Measurements from ENCODE around the gene NAA10.

- no peak for TF ChIP-seq POLR2A (IDR thresholded peaks at IDR 0.05)
- TF ChIP-seq, protein P1, sequence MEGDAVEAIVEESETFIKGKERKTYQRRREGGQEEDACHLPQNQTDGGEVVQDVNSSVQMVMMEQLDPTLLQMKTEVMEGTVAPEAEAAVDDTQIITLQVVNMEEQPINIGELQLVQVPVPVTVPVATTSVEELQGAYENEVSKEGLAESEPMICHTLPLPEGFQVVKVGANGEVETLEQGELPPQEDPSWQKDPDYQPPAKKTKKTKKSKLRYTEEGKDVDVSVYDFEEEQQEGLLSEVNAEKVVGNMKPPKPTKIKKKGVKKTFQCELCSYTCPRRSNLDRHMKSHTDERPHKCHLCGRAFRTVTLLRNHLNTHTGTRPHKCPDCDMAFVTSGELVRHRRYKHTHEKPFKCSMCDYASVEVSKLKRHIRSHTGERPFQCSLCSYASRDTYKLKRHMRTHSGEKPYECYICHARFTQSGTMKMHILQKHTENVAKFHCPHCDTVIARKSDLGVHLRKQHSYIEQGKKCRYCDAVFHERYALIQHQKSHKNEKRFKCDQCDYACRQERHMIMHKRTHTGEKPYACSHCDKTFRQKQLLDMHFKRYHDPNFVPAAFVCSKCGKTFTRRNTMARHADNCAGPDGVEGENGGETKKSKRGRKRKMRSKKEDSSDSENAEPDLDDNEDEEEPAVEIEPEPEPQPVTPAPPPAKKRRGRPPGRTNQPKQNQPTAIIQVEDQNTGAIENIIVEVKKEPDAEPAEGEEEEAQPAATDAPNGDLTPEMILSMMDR (IDR thresholded peaks at IDR 0.05 in 8 of 11, conservative IDR thresholded peaks at IDR 0.05 in 3 of 11), result no peak
Measured at GRCh38 chrX:153917869-153918268, 17.0 kb downstream of the NAA10 start.

Data from spleen (tissue), 7 donors.